Memory B cell (primary cell): Measurements from ENCODE around the gene KRTAP10-5.
A peak's percentile ranks its signal among the peaks of the same experiment; 100 is the strongest.
"Not testable (repeated sequence)": the region's sequence is repeated elsewhere in the genome, so short reads cannot be mapped to it uniquely, and the experiment has no call there.

Source experiments
- ATAC-seq: fragments of 150-1000 bp; cut with Tn5 transposase; 2 replicates; pipeline ENCODE4 v1.10.0; 2021; ENCODE audit warnings: low read depth, mild to moderate bottlenecking, moderate library complexity
- DNase-seq, 2 donors: peaks; one replicate each; pipeline ENCODE4 v3.0.0; 2022; ENCODE audit warnings: low spot score in 2 of 2
- H3K27ac Mint-ChIP-seq: one replicate; pipeline ENCODE4 v1.8.0; 2022; ENCODE audit warnings: mild to moderate bottlenecking, moderate library complexity, mixed read lengths
- H3K27me3 Mint-ChIP-seq: one replicate; pipeline ENCODE4 v1.8.0; 2022; ENCODE audit warnings: mixed read lengths
- H3K36me3 Mint-ChIP-seq: one replicate; pipeline ENCODE4 v1.8.0; 2022; ENCODE audit warnings: mild to moderate bottlenecking, mixed read lengths
- H3K4me1 Mint-ChIP-seq: one replicate; pipeline ENCODE4 v1.8.0; 2022; ENCODE audit warnings: mixed read lengths
- H3K4me3 Mint-ChIP-seq: one replicate; pipeline ENCODE4 v1.8.0; 2022; ENCODE audit warnings: mild to moderate bottlenecking, moderate library complexity, mixed read lengths
- H3K9me3 Mint-ChIP-seq: one replicate; pipeline ENCODE4 v1.8.0; 2022; ENCODE audit warnings: mixed read lengths

Gene KRTAP10-5

DNA sequence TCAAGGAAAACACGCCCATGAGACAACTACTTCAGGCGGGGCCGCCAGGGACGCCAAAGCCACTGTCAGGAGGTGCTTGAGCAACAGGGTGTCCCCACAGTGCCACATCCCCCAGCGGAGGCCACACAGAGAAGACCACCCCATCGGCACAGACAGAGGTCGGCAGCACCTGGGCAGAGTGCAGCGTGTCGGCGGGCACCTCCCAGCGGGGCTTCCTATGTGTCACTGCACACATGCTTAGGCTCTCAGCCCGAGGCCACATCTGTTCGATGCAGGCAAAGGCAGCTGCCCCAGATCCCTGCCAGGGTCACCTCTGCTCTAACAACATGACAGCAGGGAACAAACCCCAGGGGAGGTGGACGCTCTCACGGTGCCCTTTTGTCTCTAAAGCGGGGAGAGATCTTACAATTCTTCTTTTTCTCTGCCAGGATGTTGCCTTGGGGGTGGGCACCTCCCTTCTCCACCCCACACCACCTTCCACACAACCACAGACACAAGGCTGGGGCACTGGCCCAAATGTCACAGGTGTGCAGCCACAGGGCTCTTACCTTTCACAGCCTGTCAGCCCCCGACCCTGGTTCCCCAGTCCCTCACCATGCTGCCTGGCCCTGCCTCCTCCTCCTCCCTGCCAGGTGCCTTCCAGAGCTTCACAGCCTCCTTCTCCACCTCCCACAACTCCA, 35.6 kb upstream of the KRTAP10-5 start:
- Mint-ChIP-seq H3K27ac (no peak overlapping the region), H3K4me1 (peaks cover 9% of the 10 kb centered on the region), H3K27me3 (peaks cover 14% of the 10 kb centered on the region), H3K4me3 (no peak overlapping the region), H3K36me3 (peaks cover 19% of the 10 kb centered on the region), H3K9me3 (peaks cover 16% of the 10 kb centered on the region)
- no peak for DNase-seq
- ATAC-seq, result no peak

DNA sequence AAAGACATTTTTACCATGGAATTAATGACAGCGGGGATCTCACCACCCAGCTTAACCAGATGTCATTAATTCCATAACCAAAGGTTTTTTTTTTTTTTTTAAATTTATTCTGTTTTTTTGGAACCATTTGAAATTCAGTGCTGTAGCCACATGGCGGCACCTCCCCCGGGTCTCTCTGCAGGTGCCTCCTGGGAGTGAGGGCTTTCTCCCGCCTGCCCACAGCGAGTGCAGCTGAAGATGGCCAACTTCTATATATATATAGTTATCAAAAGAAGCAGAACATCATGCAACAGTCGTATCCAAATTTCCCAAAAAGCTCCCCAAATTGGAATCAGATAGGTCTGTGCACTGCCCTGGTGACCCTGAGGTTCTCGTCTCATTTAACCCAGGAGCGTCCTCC, 35.1 kb upstream of the KRTAP10-5 start:
- Mint-ChIP-seq H3K4me1 (peaks cover 9% of the 10 kb centered on the region), H3K36me3 (peaks cover 14% of the 10 kb centered on the region), H3K9me3 (peaks cover 13% of the 10 kb centered on the region), H3K27ac (no peak overlapping the region), H3K4me3 (no peak overlapping the region), H3K27me3 (peaks cover 14% of the 10 kb centered on the region)
- DNase-seq (no peak), ATAC-seq (no peak)

DNA sequence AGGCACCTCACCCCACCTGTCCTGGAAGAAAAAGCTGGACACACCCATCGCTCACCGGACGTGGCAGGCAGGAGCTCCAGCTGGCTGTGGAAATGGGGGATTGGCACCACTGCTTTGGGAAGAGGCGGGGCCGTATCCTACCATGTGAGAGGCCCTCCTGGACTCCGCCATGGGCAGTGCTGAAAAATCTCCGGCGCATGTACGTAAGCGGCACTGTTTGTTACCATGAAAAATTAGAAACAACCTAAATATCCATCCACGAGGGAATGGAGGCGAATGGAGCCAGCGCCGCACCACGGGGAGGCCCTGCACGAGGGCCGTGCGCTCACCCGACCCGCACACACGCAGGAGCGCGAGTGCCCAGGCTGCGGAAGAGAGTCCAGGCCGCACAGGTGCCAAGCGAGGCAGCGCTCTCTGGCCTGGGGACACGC, 34.6 kb upstream of the KRTAP10-5 start:
- DNase-seq, result no peak
- no peak overlapping the region for H3K27ac Mint-ChIP-seq
- peaks cover 9% of the 10 kb centered on the region for H3K4me1 Mint-ChIP-seq
- H3K4me3 Mint-ChIP-seq, result no peak overlapping the region
- H3K27me3 Mint-ChIP-seq, result peaks cover 14% of the 10 kb centered on the region
- peaks cover 13% of the 10 kb centered on the region for H3K36me3 Mint-ChIP-seq
- ATAC-seq, result no peak
- H3K9me3 Mint-ChIP-seq, result peaks cover 11% of the 10 kb centered on the region

DNA sequence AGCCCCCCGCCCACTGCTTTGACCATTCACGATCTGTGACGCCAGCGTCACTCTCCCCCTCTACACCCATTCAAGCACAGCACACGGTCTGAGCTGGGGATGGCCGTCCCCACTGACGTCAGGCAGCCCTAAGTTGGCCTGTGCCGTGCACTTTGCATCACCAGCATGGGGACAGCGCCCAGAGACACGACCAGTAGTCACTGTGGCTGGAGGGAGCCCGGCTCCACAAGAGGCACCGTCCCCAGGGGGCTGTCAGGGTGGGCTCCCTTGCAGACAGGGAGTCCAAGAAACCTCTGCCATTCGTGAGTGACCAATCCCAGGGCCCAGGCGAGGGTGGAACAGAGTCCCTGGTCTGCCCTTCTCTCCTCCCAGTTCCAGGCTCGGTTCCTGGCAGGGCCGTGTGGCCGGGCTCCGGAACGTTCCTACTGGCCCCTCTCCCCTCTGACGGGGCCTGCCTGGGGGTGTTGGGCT, 33.8 kb upstream of the KRTAP10-5 start:
- DNase-seq, result no peak
- peaks cover 10% of the 10 kb centered on the region for H3K9me3 Mint-ChIP-seq
- peaks cover 14% of the 10 kb centered on the region for H3K27me3 Mint-ChIP-seq
- H3K4me1 Mint-ChIP-seq, result peaks cover 8% of the 10 kb centered on the region
- no peak overlapping the region for H3K4me3 Mint-ChIP-seq
- peaks cover 6% of the 10 kb centered on the region for H3K36me3 Mint-ChIP-seq
- ATAC-seq, result no peak
- no peak overlapping the region for H3K27ac Mint-ChIP-seq

DNA sequence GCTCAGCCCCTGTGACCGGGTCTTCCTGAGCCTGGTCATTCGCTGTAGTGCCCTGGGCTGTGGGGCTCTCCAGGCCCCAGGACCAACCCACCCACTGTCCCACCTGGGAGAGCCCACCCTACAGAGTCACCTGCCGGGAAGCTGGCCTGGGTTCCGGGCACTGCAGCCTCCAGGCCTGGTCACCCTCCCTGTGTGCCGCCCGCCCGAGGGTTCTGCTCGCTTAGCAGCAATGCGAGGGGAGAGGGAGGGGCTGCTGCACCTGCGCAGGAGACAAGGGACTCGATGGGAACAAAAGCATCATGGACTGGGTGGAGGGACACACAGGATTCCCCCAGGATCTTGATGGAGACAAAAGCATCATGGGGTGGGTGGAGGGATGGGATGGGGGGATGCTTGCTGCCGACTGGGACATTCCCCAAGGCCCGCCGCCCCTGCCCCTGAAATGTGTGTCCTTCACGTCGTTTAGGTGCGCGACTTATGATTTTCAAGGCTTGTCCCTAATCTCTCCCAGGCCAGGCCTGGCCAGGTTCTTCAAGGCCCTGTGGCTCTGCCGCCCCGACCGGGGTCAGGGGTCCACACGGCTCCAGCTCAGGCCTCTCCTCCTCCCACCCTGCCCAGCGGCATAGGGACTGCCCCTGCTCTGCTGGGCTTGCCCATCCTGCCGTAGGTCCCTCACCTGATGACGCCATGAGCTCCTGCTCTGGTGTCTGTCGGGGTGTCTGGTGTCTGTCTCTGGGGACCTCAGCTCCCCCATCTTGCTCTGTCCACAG, 33.2 kb upstream of the KRTAP10-5 start:
- H3K4me1 Mint-ChIP-seq, result peaks cover 2% of the 10 kb centered on the region
- H3K27me3 Mint-ChIP-seq, result peaks cover 15% of the 10 kb centered on the region
- no peak for ATAC-seq
- no peak overlapping the region for H3K27ac Mint-ChIP-seq
- H3K9me3 Mint-ChIP-seq, result peaks cover 15% of the 10 kb centered on the region
- H3K4me3 Mint-ChIP-seq, result no peak overlapping the region
- H3K36me3 Mint-ChIP-seq, result peaks cover 9% of the 10 kb centered on the region
- DNase-seq, result peak in 1 of 2 donors; percentile 8

DNA sequence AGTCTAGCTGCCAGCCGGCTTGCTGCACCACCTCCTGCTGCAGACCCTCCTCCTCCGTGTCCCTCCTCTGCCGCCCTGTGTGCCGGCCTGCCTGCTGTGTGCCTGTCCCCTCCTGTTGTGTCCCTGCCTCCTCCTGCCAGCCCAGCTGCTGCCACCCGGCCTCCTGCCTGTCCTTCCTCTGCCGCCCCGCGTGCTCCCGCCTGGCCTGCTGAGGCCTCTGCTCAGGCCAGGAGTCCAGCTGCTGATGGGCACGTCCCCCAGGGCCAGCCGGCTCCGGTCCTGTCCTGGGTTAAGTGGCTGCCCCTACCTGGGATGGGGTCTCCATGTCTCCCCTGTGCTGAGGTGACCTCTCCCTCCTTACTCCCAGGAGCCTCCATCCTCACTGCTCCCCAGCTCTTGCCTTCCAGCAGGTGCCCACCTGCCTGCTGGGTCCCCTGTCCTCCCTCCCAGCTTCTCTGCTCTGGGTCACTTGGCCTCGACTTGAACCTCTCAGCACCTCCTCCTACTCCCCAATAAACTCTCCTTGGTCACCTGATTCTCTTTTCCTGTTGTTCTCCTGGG, 32.3 kb upstream of the KRTAP10-5 start:
- Mint-ChIP-seq H3K36me3 (peaks cover 9% of the 10 kb centered on the region), H3K9me3 (peaks cover 15% of the 10 kb centered on the region), H3K27me3 (peaks cover 18% of the 10 kb centered on the region), H3K4me3 (no peak overlapping the region), H3K27ac (no peak overlapping the region), H3K4me1 (no peaks in the 10 kb centered on the region)
- DNase-seq (no peak), ATAC-seq (no peak)

DNA sequence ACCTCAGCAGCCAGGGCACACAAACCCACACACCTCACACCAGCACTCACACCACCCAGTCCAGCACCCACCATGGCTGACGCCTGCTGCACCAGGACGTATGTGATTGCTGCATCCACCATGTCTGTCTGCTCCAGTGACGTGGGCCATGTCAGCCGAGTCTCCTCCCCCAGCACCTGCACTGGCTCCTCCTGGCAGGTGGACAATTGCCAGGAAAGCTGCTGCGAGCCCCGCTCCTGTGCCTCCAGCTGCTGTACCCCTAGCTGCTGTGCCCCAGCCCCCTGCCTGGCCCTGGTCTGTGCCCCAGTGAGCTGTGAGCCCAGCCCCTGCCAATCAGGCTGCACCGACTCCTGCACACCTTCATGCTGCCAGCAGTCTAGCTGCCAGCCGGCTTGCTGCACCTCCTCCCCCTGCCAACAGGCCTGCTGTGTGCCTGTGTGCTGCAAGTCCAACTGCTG, 31.7 kb upstream of the KRTAP10-5 start, which contains the start of gene KRTAP10-8:
KRTAP10-8 (plus strand) TSS at position 51 of the 458 bp plus-strand sequence; CDS start at position 73, 22 bp downstream.
- DNase-seq (no peak), ATAC-seq (no peak)
- Mint-ChIP-seq H3K27me3 (peaks cover 19% of the 10 kb centered on the region), H3K4me3 (no peak within 1 kb of the TSS), H3K4me1 (no peaks in the 10 kb centered on the region), H3K36me3 (peaks cover 9% of the 10 kb centered on the region), H3K9me3 (peaks cover 15% of the 10 kb centered on the region), H3K27ac (no peak within 1 kb of the TSS)

DNA sequence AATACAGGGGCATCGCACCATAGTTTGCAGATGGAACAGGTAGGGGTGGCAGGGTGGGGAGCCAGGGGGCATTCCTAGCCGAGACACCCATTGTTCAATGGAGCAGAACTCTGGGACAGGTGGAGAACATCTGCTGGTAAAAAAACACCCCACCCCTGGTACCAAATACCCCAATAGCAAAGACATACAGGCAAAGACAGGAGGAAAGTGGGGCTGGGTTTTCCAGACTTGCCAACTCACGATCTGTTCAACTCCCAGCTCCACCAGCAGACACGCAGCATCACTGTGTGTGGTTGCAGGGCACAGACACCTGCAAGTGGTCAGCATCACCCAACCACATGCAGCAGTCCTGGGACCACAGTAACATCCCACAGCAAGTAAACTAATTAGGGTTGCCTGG, 31.1 kb upstream of the KRTAP10-5 start:
- H3K27ac Mint-ChIP-seq, result no peak overlapping the region
- no peak for DNase-seq
- no peak overlapping the region for H3K4me3 Mint-ChIP-seq
- H3K27me3 Mint-ChIP-seq, result peaks cover 20% of the 10 kb centered on the region
- no peak for ATAC-seq
- H3K4me1 Mint-ChIP-seq, result no peaks in the 10 kb centered on the region
- peaks cover 16% of the 10 kb centered on the region for H3K9me3 Mint-ChIP-seq
- H3K36me3 Mint-ChIP-seq, result peaks cover 9% of the 10 kb centered on the region

DNA sequence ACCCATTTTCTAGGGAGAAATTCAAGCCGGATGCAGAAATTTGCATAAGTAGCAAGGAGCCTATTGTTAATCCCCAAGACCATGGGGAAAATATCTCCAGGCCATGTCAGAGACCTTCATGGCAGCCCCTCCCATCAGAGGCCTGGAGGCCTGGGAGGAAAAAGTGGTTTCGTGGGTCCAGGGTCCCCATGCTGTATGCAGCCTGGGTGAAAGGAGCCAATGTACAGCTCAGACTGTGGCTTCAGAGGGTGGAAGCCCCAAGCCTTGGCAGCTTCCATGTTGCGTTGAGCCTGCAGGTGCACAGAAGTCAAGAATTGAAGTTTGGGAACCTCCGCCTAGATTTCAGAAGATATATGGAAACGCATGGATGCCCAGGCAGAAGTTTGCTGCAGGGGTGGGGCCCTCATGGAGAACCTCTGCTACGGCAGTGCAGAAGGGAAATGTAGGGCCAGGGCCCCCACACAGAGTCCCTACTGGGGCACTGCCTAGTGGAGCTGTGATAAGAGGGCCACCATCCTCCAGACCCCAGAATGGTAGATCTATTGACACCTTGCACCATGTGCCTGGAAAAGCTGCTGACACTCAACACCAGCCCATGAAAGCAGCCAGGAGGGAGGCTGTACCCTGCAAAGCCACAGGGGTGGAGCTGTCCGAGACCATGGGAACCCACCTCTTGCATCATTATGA, 29.9 kb upstream of the KRTAP10-5 start:
- not testable (repeated sequence) for DNase-seq, H3K4me3 Mint-ChIP-seq, H3K36me3 Mint-ChIP-seq, H3K4me1 Mint-ChIP-seq, ATAC-seq, H3K27ac Mint-ChIP-seq
- H3K9me3 Mint-ChIP-seq, result peaks cover 20% of the 10 kb centered on the region
- H3K27me3 Mint-ChIP-seq, result peaks cover 21% of the 10 kb centered on the region

DNA sequence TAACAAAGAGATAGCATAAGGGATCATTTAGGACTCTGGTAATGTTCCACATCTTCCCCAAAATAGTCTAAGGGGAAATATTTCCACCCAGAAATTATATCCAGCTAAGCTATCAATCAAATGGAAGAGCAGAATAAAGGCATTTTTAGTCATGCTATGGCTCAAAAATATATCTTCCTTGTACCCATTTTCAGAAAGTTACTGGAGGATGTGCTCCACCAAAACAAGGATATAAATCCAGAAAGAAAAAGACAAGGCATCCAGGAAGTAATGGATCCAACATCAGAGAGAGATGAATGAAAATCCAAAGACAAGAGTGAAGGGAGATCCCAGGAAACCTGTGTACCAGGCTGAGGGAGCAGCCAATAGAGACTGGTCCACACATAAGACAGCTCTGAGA, 28.8 kb upstream of the KRTAP10-5 start:
- Mint-ChIP-seq H3K27me3 (peaks cover 24% of the 10 kb centered on the region), H3K36me3 (peaks cover 9% of the 10 kb centered on the region), H3K9me3 (peaks cover 20% of the 10 kb centered on the region), H3K4me1 (no peaks in the 10 kb centered on the region), H3K27ac (no peak overlapping the region), H3K4me3 (no peak overlapping the region)
- DNase-seq, result no peak
- ATAC-seq, result no peak

DNA sequence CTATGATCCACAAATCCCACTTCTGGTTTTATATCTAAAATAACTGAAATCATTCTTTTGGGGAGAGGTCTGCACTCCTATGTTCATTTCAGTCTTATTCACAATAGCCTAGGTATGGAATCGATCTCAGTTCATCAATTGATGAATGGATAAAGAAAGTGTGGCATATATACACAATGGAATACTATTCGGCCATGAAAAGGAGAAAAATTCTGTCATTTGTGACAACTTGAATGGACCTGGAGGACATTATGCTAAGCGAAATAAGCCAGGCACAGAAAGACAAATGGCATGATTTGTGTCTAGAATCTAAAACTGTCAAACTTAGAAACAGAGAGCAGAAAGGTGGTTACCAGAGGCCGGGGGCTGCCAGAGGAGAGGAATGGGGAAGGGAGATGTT, 26.1 kb upstream of the KRTAP10-5 start:
- Mint-ChIP-seq H3K4me3 (no peak overlapping the region), H3K27me3 (peaks cover 19% of the 10 kb centered on the region), H3K36me3 (peaks cover 3% of the 10 kb centered on the region), H3K27ac (no peak overlapping the region), H3K4me1 (no peaks in the 10 kb centered on the region), H3K9me3 (peaks cover 17% of the 10 kb centered on the region)
- DNase-seq, result no peak
- no peak for ATAC-seq

DNA sequence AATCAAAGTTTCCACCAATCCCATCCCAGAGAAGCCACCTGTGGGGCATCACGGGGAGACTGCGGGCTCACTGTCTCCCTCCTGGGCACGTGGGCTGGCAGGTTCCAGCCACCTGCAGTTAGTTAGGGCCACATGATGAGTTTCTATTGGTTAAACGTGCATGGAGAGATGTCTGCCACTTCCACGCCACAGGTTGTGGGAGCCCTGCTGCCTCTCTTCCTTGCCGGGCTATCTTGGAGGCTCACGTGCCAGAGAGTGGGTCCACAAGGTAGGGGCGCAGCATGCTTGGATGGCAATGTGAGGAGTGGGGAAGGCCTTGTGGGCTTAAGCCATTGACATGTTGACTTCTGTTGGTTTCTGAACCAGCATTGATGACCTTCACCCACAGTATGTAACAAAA, 23.5 kb upstream of the KRTAP10-5 start:
- no peak for DNase-seq
- Mint-ChIP-seq H3K27ac (no peak overlapping the region), H3K27me3 (peaks cover 27% of the 10 kb centered on the region), H3K36me3 (peaks cover 3% of the 10 kb centered on the region), H3K4me1 (no peaks in the 10 kb centered on the region), H3K4me3 (no peak overlapping the region), H3K9me3 (peaks cover 8% of the 10 kb centered on the region)
- no peak for ATAC-seq

DNA sequence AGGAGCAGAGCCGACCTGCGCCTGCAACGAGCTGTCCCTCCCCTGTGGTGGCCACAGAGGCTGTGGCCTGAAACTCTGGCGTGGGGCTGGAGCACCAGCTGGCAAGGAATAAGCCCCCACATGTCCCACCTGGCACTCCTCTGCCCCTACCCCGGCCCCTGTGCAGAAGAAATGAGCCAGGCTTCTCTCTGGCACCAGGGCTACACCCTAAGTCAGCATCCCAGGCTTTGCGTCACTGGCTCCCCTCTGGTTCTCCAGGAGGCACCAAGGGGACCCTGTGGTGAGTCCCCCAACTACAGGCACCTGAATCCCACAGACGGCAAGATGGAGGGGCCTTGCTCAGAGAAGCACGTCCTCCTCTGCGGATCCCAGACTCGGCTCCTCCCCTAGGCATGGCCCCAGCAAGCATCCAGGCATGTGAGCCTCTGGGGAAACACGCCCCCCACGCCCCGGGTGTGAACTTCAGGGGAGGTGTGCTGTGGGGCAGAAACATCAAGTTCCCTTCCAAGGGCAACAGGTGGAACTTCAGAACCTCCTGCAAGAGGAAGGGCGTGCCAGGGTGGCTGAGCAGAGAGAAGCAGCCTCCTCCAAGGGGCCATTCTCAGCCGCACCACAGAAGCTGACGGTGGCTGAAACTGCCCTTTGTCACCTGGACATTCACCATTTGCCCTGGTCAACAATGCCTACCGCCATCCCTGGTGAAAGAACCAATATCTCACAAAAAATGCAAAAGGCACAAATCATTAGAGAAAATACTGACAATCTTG, 22.9 kb upstream of the KRTAP10-5 start:
- ATAC-seq (no peak), DNase-seq (no peak)
- H3K27me3 Mint-ChIP-seq, result peaks cover 30% of the 10 kb centered on the region
- H3K9me3 Mint-ChIP-seq, result peaks cover 11% of the 10 kb centered on the region
- no peaks in the 10 kb centered on the region for H3K4me1 Mint-ChIP-seq
- no peak overlapping the region for H3K4me3 Mint-ChIP-seq
- peaks cover 4% of the 10 kb centered on the region for H3K36me3 Mint-ChIP-seq
- no peak overlapping the region for H3K27ac Mint-ChIP-seq
